LHCN-M2 (cell line): Measurements from ENCODE around the gene ARGLU1. TPM values are rescaled to one million over a fixed set of nuclear protein-coding genes. Genes with fewer than 3 reads are reported as not detected.

Source experiments
- DNase-seq: peaks from one replicate; pipeline ENCODE4 v3.0.0-alpha.2; 2012; ENCODE audit warnings: low read depth
- polyA plus RNA-seq: library from polyadenylated mRNA; unstranded; fragments of >200 nt; gene quantifications from one replicate; pipeline ENCODE4 v1.2.1, GENCODE V29; 2012; ENCODE audit warnings: missing spikeins
- total RNA-seq: library from RNA; depleted of rRNA; stranded (reverse); fragments of >200 nt; gene quantifications from 2 replicates; pipeline ENCODE4 v1.2.3, GENCODE V29; 2014; rRNA removed

ARGLU1 gene, protein sequence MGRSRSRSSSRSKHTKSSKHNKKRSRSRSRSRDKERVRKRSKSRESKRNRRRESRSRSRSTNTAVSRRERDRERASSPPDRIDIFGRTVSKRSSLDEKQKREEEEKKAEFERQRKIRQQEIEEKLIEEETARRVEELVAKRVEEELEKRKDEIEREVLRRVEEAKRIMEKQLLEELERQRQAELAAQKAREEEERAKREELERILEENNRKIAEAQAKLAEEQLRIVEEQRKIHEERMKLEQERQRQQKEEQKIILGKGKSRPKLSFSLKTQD
- 59.8 and 64.0 TPM in 2 replicates for total RNA-seq
- 34.8 TPM for polyA plus RNA-seq

- peak; percentile 89 for DNase-seq
Measured at GRCh38 chr13:106567474-106568298, at the start of gene ARGLU1. Gene ARGLU1 (minus strand): TSS chr13:106568137. CDS start chr13:106567919, 218 bp downstream.

- peak; percentile 68 for DNase-seq
Measured at GRCh38 chr13:106617561-106617960, 49.6 kb upstream of the ARGLU1 start.

GRCh38 chr13:106616729-106617128 is 48.8 kb upstream of the ARGLU1 start:
- DNase-seq, result no peak

- no peak for DNase-seq
Measured at GRCh38 chr13:106614874-106615273, 46.9 kb upstream of the ARGLU1 start.

- DNase-seq, result peak; percentile 29
Measured at GRCh38 chr13:106612688-106613087, 44.8 kb upstream of the ARGLU1 start.

DNA sequence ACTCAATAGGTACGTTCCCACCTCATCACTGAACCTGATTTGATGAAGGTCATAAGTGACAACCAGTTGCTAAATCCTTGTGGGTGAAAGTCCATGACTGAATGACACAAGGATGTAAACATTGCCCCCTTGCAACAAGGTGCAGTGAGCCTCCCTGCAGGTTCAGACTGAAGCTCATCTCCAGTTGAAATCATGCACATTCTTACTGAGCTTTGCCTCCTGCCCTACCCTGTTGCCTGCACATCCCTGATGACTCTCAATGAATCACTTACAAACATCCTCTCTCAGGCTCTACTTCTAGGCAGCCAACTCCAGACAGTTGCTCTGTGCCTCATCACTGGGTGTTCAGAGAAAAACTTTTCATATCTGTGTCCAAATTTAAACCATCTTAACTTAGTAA is 42.5 kb upstream of the ARGLU1 start:
- DNase-seq, result peak; percentile 77

GRCh38 chr13:106609116-106609515 is 41.2 kb upstream of the ARGLU1 start:
- DNase-seq, result no peak

DNA sequence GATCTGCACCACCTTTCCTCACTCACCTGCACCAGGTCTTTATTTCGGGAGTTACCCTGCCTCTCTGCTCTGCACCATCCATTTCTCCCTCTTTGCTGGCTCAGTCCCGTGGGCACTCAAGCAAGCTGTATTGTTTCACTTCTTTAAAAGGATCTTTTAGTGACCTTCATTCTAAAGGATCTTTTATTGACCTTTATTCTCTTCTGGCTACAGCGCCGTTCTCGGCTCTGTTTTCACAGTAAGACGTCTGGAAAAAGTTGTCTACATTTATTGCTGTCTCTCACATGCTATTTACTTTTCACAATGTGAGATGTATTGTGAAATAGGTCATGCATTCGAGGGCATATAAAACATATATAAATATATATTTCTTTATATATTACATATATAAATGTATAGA is 35.6 kb upstream of the ARGLU1 start:
- DNase-seq, result no peak

DNA sequence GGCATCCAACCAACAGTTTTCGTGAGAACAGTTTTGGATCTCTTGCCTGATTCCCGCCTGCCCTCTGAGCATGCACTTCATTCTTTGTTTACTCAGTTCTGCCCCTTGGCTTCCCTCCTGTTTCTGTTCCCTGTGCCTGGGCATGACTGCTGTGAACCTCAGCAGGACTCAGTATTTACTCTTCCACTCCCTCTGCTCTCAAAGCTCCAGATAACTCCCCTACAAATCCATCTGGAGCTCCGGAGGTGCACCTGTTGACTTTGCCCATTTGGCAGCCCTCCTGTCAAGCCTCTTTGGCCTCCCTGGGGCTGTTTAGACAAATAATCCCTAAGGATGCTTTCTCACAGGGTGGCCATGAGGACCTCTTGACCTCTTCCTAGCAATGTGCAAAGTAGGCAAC is 34.2 kb upstream of the ARGLU1 start:
- DNase-seq, result no peak

GRCh38 chr13:106601489-106601888 is 33.6 kb upstream of the ARGLU1 start:
- DNase-seq, result no peak

GRCh38 chr13:106600798-106601135 is 32.8 kb upstream of the ARGLU1 start:
- DNase-seq, result peak; percentile 44

DNA sequence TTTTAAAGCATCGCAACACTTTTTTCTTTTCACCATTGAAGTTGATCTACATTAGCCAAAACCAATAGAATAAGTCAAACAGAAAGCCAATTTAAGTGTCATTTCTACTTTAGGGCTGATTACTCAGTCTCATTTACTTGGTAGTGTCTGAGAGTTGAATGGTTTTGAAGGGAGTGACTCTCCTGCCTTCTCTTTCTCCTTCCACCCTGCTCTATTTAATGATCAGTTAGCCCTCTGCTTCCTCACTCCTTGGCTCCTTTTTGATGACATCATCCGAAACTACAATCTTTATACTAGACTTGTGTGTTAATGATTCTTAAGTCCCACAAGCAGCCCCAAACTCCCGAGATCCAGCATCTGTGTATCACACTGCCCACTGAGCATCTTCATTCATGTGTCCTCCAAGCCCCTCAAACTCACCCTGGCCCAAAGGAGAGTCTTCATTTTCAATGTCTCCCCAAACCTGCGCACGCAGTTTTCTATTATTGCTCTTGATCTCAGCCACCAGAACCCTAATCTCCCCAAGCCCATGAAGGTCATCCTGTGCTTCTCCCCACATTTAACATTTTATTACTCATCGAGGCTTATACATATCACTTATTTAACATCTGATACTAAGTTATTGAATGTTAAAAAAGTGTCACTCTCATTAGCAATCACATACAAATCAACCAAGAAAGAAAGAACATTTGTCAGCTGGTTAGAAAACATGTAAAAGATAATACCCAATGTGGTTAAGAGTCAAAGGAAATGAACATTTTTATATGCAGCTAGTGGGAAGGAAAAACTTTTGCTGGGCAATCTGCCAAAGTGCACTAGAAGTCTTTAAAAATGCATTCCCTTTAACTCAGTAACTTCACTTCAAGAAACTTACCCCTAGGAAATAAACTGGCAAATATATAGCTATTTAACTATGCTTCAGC is 32.2 kb upstream of the ARGLU1 start:
- DNase-seq, result peak; percentile 82

DNA sequence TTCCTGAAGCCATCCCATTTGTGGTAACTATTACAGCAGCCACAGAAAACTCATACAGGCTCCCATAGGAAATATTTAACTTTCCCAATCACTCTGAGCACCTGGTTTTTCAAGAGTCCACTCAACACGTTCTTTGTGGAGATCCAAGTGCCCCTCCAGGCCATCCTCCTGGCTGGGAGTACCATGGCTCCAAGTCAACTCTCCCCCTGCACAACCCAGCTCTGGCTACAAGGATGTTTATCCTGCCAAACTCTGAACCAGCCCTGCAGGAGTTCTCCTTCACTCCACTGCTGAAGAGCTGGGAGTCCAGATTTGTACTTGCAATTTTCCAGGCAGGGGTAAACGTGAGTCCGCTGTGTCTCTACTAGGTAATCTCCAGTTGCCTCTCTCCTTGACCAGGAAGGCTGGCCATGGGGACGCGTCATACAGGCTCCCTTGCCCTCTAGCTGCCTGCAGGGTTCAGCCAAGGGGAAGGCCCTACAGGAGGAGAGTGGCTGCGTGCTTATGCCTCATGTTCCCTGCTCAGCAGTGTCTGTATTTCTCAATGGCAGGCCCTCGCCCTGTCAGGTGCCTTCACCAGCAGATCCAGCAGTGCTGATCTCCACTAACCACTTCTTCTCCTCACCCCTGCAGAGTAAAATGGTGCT is 29.9 kb upstream of the ARGLU1 start:
- DNase-seq, result no peak

DNA sequence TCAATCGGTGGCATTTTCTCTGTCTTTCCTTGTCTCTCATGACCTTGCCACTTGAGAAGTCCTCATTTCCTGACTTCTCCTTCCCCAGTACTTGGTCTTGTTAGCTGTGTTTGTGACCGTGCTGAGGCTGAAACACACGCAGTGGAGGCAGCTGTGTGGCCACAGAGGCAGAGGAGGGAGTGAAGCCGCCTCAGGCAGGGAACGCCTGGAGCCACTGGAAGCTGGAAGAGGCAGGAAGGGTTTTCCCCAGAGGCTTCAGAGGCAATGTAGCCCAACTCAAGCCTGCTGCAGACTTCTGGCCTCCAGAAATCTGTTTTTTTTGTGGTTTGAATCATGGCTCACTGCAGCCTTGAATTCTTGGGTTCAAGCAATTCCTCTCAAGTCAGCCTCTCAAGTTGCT is 29.2 kb upstream of the ARGLU1 start:
- DNase-seq, result peak; percentile 26

DNA sequence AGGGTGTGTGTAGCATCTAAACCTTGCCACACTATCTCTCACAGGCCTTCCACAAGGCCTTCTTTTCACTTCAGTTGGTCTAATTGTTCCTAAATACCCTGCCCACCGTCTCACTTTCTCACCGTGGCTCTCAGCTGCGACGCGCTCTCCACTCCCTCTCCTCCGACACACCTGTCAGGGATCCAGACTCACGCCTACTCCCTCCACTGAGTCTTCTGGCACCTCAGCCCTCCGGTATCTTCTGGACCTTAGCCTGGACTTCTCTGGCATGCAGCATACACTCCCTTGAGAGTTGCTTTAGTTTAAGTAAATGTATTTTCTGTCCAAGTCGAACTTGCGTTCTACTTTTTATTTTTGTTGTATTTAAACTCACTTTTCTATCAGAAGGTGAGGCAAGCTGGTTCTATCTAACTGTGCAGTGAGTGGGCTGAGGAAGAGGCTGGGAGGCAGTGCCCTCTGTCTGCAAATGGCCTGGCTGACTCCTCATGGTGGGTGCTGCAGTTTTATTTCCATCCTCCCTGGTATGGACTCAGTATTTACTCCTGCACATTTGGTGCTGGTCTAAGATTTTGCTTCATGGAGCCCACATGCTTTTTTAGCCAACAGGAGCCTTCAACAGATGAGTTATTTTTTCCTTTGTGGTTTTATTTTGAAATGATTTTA is 28.5 kb upstream of the ARGLU1 start:
- DNase-seq, result no peak

DNA sequence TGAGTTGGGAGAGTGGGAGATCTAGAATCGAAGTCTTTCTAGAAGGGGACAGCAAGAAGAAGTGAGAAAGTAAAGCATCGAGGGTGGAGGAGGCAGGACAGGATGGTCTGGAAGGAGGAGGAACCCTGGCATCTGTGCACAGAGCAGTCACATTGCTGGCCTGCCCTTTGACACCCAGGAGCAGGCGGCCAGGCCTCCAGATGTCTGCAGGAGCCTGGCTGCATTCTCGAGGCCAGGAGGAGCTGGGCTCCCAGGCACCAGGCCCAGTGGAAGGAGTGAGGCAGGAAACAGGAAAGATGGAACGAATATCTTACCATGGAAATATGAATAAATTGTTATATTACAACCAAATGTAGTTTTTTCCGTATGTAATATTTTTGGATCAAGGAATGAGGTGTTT is 27.7 kb upstream of the ARGLU1 start:
- DNase-seq, result no peak

DNA sequence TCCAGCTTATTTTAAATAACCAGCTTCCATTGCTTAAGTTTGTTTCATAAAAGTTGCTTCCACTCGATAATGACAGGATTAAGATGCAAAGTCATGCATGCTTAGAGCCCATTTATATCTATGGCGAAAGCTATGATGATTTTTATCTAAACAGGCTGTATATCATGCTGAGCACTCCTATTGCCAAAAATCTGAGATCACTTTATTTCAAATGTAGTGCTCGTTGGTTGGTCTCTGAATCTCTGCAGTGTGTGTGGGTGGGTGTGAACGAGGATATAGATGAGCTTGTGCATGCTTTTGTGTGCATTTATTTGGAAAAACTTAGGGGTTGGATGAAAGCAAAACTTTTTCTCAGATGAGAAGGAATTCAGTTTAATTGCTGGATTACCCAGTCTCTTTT is 27.0 kb upstream of the ARGLU1 start:
- DNase-seq, result no peak

DNA sequence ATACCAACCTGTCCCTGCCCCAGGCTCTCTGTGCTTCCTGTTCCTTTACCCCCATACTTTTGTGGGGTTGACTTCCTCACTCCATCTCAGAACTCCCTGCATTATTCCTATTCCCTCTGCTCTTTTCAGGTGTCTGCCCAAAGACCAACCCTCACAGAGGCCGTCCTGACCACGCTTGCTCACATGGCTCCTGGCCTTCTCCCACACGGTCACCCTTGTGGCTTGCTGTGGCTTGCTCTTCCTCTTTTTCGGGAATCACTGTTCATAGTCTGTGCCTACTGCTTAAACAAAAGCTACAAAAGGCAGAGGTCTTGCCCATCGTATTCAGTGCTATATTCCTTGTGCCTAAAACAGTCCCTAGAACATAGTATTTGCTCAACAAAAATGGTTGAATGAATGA is 25.2 kb upstream of the ARGLU1 start:
- no peak for DNase-seq

GRCh38 chr13:106591299-106591698 is 23.4 kb upstream of the ARGLU1 start:
- no peak for DNase-seq

DNA sequence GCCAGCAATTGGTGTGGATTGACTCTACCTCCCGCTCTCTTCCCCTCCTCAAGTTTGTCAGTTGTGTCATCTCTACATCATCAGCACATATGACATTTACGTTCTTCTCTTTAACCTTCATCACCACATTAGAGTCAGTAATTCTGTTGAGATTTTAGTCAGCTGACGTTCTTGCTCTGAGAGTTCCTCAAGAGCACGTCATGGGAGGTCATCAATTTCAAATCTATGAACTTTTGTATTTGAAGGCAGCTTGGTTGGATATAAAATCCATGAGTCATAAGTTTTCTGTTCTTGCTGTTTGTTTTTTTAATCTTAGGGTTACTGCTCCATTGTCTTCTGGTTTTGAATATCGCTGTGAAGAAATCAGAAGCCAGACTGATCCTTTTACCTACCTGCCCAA is 21.8 kb upstream of the ARGLU1 start:
- peak; percentile 71 for DNase-seq

DNA sequence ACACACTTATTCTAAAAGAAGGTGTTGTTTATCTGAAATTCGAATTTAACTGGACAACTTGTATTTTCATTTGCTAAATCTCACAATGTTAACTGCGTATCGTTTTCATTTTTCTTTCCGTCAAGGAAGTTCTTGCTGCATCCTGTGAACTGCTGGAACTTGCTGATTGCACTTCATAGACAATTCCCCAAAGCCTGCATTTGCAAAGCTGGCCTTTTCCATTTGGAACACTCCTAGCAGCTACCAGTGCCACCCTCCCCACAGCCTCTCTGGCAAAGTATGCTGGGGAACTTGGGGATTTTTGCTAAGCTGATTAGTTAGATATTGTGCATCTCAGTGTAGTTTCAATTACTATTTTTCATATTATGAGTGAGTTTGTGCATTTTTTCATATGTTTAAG is 20.4 kb upstream of the ARGLU1 start:
- DNase-seq, result no peak
